Measurements from ENCODE around the gene PNPLA2.

The PNPLA2 gene

DNA sequence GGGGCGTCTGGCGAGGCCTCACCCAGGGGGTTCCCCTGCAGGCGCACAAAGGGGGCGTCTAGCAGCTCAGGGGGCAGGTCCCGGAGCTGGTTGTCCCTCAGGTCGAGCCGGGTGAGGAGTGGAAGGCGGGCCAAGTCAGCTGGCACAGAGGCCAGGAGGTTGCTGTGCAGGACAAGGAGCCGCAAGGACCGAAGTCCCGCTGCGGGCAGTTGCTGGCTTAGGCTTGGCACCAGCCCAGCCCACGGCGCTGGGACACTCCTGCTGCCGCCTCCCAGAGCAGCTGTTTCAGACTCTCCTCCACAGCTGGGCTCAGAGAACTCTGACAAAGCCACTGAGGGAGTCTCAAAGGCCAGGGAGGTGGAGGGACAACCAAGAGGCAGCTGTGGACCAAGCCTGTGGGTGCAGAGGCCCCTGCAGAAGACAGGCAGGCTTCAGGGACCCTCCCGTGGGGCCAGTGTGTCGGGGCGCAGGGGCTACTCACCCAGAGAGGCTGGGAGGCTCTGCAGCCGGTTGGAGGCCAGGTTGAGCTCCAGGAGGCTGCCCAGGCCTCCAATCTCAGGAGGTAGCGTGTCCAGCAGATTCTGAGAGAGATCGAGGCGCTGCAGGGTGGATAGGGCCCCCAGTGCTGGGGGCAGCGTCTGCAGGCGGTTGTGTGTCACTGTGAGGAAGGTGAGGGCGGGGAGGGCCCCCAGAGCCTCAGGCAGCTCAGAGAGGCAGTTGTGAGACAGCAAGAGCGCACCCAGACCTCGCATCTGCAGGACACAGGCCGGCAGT is 15.8 kb upstream of the PNPLA2 start:
- no peak for TF ChIP-seq CTCF (IDR thresholded peaks at IDR 0.05; ENCODE audit: low read depth, low read length)
- no peak for DNase-seq (ENCODE audit: extremely low read depth, low read depth)

DNA sequence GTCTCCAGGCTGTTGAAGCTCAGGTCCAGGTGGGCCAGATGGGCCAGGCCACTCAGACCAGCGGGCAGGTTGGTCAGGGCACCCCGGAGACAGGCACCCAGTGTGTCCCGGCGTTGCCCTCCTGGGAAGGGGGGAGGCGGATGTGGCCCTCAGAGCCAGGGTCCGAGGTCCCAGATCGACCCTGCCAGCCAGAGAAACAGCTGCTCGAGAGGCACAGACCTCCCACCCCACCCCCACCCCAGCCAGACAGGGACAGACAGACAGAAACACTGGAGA is 15.3 kb upstream of the PNPLA2 start:
- DNase-seq (ENCODE audit: extremely low read depth, low read depth) = no peak
- no peak for TF ChIP-seq CTCF (IDR thresholded peaks at IDR 0.05; ENCODE audit: low read depth, low read length)

- no peak for TF ChIP-seq CTCF (IDR thresholded peaks at IDR 0.05; ENCODE audit: low read depth, low read length)
- no peak for DNase-seq (ENCODE audit: extremely low read depth, low read depth)
These were observed 14.7 kb upstream of the PNPLA2 start for GRCh38 chr11:803770-804598.

- no peak for TF ChIP-seq CTCF (IDR thresholded peaks at IDR 0.05; ENCODE audit: low read depth, low read length)
- no peak for DNase-seq (ENCODE audit: extremely low read depth, low read depth)
These were observed 14.1 kb upstream of the PNPLA2 start for GRCh38 chr11:804599-804964.

DNA sequence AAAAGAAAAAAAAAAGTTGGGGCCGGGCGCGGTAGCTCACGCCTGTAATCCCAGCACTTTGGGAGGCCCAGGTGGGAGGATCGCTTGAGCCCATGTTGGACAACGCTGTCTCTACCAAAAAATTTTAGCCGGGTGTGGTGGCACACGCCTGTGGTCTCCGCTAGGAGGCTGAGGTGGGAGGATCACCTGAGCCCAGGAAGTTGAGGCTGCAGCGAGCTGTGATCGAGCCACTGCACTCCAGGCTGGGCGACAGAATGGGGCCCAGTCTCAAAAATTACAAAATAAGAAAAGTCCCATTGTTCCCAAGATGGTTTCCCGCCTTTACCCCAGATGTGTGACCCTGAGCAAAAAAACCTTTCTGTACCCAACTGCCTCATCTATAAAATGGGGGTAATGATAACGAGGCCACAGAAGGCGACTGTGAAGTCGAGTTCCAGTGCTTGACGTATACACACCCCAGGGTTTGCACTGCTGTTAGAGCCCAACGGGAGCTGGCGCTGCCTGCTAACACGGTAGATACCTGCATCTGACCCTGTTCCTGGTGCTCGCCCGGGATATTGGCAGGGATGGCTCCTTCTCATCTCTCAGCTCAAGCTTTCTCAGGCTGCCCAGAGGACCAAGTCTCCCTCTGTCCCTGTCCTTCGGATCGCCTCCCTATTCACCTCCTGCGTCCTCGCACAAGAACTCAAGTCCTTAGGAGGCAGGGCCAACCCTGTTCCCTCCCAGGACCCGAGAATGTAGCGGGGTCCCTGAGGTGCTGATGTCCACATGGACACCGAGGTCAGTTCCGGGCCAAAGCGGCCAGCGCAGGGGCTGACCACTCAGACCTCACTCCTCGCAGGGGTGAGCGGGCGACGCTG is 10.1 kb upstream of the PNPLA2 start:
- TF ChIP-seq CTCF (IDR thresholded peaks at IDR 0.05; ENCODE audit: low read depth, low read length) = no peak
- DNase-seq (ENCODE audit: extremely low read depth, low read depth) = no peak

DNA sequence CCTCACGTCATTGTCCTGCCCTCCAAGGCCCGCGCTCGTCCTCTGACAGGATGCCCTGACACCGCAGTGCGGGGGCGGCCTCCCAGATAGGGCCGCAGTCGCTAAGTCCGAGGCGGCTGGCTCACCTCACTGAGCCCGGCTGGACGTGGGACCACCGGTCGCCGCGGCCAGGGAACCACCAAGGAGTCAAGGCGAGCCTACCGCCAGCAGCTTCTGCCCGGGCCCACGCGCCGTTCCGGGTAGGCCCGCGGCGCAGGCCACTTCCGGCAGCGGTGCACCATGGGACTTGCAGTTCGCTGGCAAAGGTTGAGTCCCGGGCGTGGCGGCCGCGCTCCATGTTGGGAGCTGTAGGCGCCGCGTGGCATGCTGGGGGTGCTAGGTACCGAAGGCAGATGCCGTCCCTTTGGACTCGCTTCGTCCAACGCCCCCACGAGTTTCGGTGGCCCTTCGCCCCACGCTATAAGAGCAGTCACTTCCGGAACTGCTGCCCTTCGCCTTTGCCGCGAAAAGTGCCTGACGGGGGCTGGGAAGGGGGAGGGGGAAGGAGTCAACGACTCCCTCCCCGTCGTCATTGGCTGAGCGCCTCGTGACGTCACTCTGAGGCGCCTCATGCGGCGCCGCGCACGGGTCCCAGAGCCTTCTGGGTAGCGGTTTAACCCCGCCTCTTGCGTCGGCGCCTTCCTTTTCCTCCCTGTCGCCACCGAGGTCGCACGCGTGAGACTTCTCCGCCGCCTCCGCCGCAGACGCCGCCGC is 9.3 kb upstream of the PNPLA2 start, which contains the start of gene RPLP2:
TSS of gene RPLP2 (plus strand) at position 681 of the 753 bp plus-strand sequence. CDS start 268 bp downstream, outside the sequence.
- peak; percentile 94 for DNase-seq (ENCODE audit: extremely low read depth, low read depth)
- no peak for TF ChIP-seq CTCF (IDR thresholded peaks at IDR 0.05; ENCODE audit: low read depth, low read length)
